OCI-LY7 (cell line): ENCODE results near the gene CREB5. TPM values are rescaled to one million over a fixed set of nuclear protein-coding genes. Genes with fewer than 3 reads are reported as not detected.

Experiments
- BruUV-seq: library from RNA; stranded (reverse); fragments of 400-500 nt; replicated peaks from 2 replicates; lab custom pipeline; 2021; lab: Mats Ljungman, UMichigan
- CTCF ChIA-PET: fragments of 300-600 bp; sonication (Branson Sonifier 250); formaldehyde crosslinking; loops from one replicate; lab custom pipeline; 2022; ENCODE audit warnings: antibody characterized with exemption; ENCODE audit not compliant: unreplicated experiment; lab: Charles Lee
- POLR2A ChIA-PET: fragments of 300-600 bp; sonication (Branson Sonifier 250); formaldehyde crosslinking; loops from one replicate; lab custom pipeline; 2022; ENCODE audit warnings: antibody characterized with exemption; lab: Charles Lee
- DNase-seq: peaks from one replicate; pipeline ENCODE4 v3.0.0-alpha.2; 2015; ENCODE audit warnings: low spot score
- H2AFZ ChIP-seq: fragments of 200-600 bp; sonication (generic), shearing (Covaris generic); 2 replicates; pipeline ENCODE4 v1.6.1; 2014; ENCODE audit warnings: mild to moderate bottlenecking, antibody characterized with exemption, low read length, moderate library complexity
- H3K27ac ChIP-seq: fragments of 200-600 bp; sonication (generic); 2 replicates; pipeline ENCODE4 v1.5.1; 2014; ENCODE audit warnings: mixed run types, low read depth, mild to moderate bottlenecking, moderate library complexity, low read length, inconsistent platforms; ENCODE audit not compliant: poor library complexity, severe bottlenecking
- H3K36me3 ChIP-seq: fragments of 200-600 bp; sonication (generic); 2 replicates; pipeline ENCODE4 v1.6.1; 2014; ENCODE audit warnings: mild to moderate bottlenecking, antibody characterized with exemption, low read length, moderate library complexity, mixed read lengths; ENCODE audit not compliant: insufficient read depth
- H3K4me1 ChIP-seq: fragments of 200-600 bp; sonication (generic); 2 replicates; pipeline ENCODE4 v1.5.1; 2014; ENCODE audit warnings: mild to moderate bottlenecking, low read length; ENCODE audit not compliant: insufficient read depth, poor library complexity, severe bottlenecking
- H3K4me2 ChIP-seq: fragments of 200-600 bp; sonication (generic); 2 replicates; pipeline ENCODE4 v1.6.1; 2014; ENCODE audit warnings: mild to moderate bottlenecking, low read length
- H3K4me3 ChIP-seq: fragments of 200-600 bp; sonication (generic); 2 replicates; pipeline ENCODE4 v1.5.1; 2014; ENCODE audit warnings: mild to moderate bottlenecking, low read depth, low read length; ENCODE audit not compliant: poor library complexity, severe bottlenecking
- H3K79me2 ChIP-seq: fragments of 200-600 bp; sonication (generic); 2 replicates; pipeline ENCODE4 v1.6.1; 2016; ENCODE audit warnings: low read depth, mild to moderate bottlenecking, low read length, moderate library complexity, mixed read lengths; ENCODE audit not compliant: insufficient read depth
- H3K9me2 ChIP-seq: fragments of 200-600 bp; sonication (generic); 2 replicates; pipeline ENCODE4 v1.6.1; 2016; ENCODE audit warnings: mild to moderate bottlenecking, low read length, mixed read lengths; ENCODE audit not compliant: insufficient read depth
- H3K9me3 ChIP-seq: fragments of 200-600 bp; sonication (generic); 2 replicates; pipeline ENCODE4 v1.6.1; 2014; ENCODE audit warnings: mild to moderate bottlenecking, mixed run types, low read length, mixed read lengths
- H4K20me1 ChIP-seq: fragments of 200-600 bp; sonication (generic); 2 replicates; pipeline ENCODE4 v1.6.1; 2014; ENCODE audit warnings: mild to moderate bottlenecking, antibody characterized with exemption, low read length, moderate library complexity, mixed read lengths; ENCODE audit not compliant: insufficient read depth
- EZH2phosphoT487 ChIP-seq: fragments of 200-600 bp; sonication (generic); IDR thresholded peaks from 2 replicates; pipeline ENCODE4 v1.6.1; 2018; ENCODE audit warnings: low read depth, borderline replicate concordance, mild to moderate bottlenecking, mixed run types, antibody characterized with exemption, low read length, moderate library complexity, mixed read lengths
- intact Hi-C: fragments of 100-400 bp; cut with micrococcal nuclease; formaldehyde crosslinking; loops from one replicate; pipeline ENCODE4 v1.10.0; 2022; ENCODE audit not compliant: unreplicated experiment
- total RNA-seq, 2 experiments: library from RNA; depleted of rRNA in 1 of 2; stranded (reverse); fragments of >200 nt in 1 of 2; shearing (Covaris generic) in 1 of 2; gene quantifications; 2 replicates each; pipeline ENCODE4 v1.2.3, GENCODE V29; 2014 to 2022
- TF ChIP-seq, protein P1 (sequence below): fragments of 200-600 bp; sonication (generic); conservative IDR thresholded peaks from 2 replicates; pipeline ENCODE4 v1.5.1; 2014; ENCODE audit warnings: mild to moderate bottlenecking, antibody characterized with exemption, low read length, moderate library complexity, mixed read lengths

CREB5 gene
- total RNA-seq, 2 experiments from 2014 or later, result 2.0 to 13.3 TPM

DNA sequence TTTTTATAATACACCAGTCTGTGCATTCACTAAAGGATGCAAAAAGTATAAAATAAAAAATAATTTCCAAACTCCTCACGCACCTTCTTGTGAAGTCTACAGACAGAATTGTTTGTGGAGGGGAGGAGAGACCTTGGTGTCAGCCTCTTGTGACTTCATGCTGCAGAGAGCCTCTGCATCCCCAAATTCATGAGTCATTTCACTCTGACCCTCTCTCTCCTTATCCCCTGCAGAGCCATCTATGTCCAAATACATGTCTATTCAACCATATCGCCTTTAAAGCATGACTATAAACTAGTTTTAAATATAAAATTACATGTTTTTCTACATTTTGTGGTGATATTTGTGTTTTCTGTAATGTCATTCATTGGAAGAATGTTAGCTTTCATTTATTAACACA, 6.0 kb downstream of the CREB5 start:
- intact Hi-C loops, result no loop called here
- no peak overlapping the region for H3K27ac ChIP-seq
- H3K9me3 ChIP-seq, result no peaks in the 10 kb centered on the region
- no peak overlapping the region for H3K4me2 ChIP-seq
- H3K36me3 ChIP-seq, result no peaks in the 10 kb centered on the region
- no peaks in the 10 kb centered on the region; the same call in 1 of the 2 replicates for H4K20me1 ChIP-seq
- H2AFZ ChIP-seq, result no peak overlapping the region
- H3K79me2 ChIP-seq, result no peaks in the 10 kb centered on the region
- no peaks in the 10 kb centered on the region for H3K9me2 ChIP-seq
- DNase-seq, result no peak
- ChIA-PET CTCF (no interaction called here), POLR2A (no interaction called here)
- no peak overlapping the region for H3K4me3 ChIP-seq
- TF ChIP-seq, protein P1, sequence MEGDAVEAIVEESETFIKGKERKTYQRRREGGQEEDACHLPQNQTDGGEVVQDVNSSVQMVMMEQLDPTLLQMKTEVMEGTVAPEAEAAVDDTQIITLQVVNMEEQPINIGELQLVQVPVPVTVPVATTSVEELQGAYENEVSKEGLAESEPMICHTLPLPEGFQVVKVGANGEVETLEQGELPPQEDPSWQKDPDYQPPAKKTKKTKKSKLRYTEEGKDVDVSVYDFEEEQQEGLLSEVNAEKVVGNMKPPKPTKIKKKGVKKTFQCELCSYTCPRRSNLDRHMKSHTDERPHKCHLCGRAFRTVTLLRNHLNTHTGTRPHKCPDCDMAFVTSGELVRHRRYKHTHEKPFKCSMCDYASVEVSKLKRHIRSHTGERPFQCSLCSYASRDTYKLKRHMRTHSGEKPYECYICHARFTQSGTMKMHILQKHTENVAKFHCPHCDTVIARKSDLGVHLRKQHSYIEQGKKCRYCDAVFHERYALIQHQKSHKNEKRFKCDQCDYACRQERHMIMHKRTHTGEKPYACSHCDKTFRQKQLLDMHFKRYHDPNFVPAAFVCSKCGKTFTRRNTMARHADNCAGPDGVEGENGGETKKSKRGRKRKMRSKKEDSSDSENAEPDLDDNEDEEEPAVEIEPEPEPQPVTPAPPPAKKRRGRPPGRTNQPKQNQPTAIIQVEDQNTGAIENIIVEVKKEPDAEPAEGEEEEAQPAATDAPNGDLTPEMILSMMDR, result no peak
- no peak for TF ChIP-seq EZH2phosphoT487
- no peaks in the 10 kb centered on the region for H3K4me1 ChIP-seq
- BruUV-seq, result no TSS peak

DNA sequence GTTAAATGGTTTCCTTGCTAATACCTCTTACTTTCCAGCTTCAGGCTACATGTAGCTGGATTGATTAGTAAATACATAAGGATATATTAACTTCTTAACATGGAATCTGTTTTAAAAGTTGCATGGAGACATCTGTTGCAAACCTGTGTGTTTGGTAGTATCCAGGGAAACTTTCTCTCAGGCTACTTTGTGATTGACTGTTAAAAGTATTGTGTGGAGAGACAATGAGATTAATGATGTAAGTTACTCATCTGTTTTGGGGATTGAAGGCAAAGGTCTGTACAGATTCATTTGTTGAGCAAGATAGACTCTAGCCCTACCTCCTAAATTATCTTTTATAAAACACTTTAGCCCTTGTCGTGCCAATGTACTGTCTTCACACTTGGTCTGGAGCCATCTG, 6.6 kb downstream of the CREB5 start:
- CTCF ChIA-PET, result no interaction called here
- Histone ChIP-seq H3K27ac (no peak overlapping the region), H2AFZ (no peak overlapping the region), H4K20me1 (no peaks in the 10 kb centered on the region; the same call in 1 of the 2 replicates), H3K4me1 (no peaks in the 10 kb centered on the region), H3K79me2 (no peaks in the 10 kb centered on the region), H3K4me3 (no peak overlapping the region), H3K36me3 (no peaks in the 10 kb centered on the region), H3K9me2 (no peaks in the 10 kb centered on the region), H3K4me2 (no peak overlapping the region), H3K9me3 (no peaks in the 10 kb centered on the region)
- POLR2A ChIA-PET, result no interaction called here
- no TSS peak for BruUV-seq
- no peak for TF ChIP-seq EZH2phosphoT487
- TF ChIP-seq, protein P1, result no peak
- intact Hi-C loops, result no loop called here
- DNase-seq, result no peak

DNA sequence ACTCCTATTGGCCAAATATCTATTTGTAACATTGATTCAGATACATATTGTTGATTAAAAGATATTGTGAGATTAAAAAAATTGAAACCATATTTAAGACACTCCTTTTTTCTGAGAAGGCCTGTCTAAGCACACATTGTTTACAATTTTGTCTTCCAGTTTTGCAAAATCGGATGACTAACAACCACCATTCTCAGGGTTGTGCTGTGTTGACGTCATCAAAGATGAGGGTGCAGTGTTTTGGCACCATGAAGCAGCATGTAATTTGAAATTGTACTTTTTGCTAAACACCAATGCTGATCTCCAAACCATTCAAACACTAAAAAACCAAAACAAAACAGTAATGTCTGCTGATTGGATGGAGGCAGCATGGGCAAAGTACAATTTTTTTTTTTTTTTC, 7.4 kb downstream of the CREB5 start:
- no peak for DNase-seq
- no peaks in the 10 kb centered on the region for H3K4me1 ChIP-seq
- intact Hi-C loops, result no loop called here
- CTCF ChIA-PET, result no interaction called here
- H2AFZ ChIP-seq, result no peak overlapping the region
- H3K9me3 ChIP-seq, result no peaks in the 10 kb centered on the region
- no peaks in the 10 kb centered on the region for H3K79me2 ChIP-seq
- H3K9me2 ChIP-seq, result no peaks in the 10 kb centered on the region
- H4K20me1 ChIP-seq, result no peaks in the 10 kb centered on the region; the same call in 1 of the 2 replicates
- no TSS peak for BruUV-seq
- POLR2A ChIA-PET, result no interaction called here
- no peak overlapping the region for H3K27ac ChIP-seq
- H3K36me3 ChIP-seq, result no peaks in the 10 kb centered on the region
- no peak overlapping the region for H3K4me3 ChIP-seq
- TF ChIP-seq, protein P1, result no peak
- TF ChIP-seq EZH2phosphoT487, result no peak
- H3K4me2 ChIP-seq, result no peak overlapping the region
